GM12872 (cell line): Measurements from ENCODE around the gene RGS16.

Source experiments
- TF ChIP-seq, protein P1 (sequence below): IDR thresholded peaks from 3 replicates; pipeline ENCODE4 v1.5.1; 2011; ENCODE audit warnings: low read depth, mild to moderate bottlenecking, low read length, moderate library complexity; ENCODE audit not compliant: insufficient read depth

Gene RGS16

DNA sequence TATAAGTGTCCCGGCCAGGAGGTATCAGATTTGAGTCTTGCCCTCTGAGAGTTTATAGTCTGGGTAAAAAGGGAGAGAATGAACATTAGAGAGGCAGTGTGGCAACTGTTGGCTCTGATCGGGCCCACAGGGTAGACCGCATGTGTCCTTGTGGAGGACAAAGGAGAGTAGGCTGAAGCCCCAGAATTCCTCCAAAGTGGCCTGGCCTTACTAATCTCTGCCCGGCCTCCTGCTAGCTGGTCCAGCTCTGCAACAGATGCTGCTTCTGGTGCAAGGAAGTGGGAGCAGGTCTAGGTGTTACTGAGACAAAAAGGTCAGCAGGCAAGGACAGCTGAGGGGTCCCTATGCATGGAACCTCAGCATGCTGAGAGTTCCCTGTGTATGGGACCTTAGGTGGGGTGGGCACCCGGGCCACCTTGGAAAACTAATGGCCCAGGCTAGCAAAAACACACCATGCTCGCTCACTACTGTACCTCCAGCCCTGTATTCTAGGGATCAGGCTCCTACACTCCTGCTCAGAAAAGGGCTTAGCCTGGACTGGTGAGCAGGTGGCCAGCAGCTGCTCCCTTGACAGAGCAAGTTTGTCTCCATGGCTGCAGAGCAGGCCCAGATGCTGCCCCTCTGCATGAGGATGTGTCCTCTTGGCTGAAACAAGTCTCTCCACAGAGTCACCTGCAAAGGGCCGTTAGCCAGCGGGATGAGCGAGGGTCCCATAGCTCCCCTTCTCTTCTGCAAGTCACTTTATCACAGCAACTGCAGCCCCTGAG, 30.3 kb upstream of the RGS16 start:
- TF ChIP-seq, protein P1, sequence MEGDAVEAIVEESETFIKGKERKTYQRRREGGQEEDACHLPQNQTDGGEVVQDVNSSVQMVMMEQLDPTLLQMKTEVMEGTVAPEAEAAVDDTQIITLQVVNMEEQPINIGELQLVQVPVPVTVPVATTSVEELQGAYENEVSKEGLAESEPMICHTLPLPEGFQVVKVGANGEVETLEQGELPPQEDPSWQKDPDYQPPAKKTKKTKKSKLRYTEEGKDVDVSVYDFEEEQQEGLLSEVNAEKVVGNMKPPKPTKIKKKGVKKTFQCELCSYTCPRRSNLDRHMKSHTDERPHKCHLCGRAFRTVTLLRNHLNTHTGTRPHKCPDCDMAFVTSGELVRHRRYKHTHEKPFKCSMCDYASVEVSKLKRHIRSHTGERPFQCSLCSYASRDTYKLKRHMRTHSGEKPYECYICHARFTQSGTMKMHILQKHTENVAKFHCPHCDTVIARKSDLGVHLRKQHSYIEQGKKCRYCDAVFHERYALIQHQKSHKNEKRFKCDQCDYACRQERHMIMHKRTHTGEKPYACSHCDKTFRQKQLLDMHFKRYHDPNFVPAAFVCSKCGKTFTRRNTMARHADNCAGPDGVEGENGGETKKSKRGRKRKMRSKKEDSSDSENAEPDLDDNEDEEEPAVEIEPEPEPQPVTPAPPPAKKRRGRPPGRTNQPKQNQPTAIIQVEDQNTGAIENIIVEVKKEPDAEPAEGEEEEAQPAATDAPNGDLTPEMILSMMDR, result no peak

DNA sequence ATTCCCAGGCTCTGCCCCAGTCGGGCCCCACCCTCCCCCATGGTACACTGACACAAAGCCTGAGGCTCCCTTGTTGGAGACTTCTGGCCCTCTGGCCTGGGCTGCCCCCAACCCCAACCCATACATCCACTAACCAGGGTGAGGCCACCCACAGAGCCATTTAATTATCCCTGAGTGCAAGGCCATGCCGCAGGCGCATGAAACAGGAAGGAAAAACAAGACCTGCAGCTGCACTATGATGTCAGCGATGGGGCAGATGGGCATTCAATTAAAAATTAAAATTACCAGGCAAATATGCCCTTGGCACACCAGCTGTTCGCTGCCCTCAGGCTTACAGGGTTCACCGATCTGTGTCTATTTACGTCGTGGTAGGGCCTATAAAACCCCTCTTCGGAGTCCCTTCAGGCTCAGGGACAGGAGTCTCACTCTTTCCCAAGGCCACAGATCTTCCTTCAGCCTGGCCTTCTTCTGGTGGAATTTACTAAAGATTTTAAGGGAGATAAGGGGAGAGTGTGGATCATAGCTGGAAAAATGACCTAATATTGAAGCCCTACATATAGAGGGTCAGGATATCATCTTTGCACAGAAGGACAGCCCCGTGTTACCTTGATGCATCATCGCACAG, 29.6 kb upstream of the RGS16 start:
- TF ChIP-seq, protein P1, result no peak

DNA sequence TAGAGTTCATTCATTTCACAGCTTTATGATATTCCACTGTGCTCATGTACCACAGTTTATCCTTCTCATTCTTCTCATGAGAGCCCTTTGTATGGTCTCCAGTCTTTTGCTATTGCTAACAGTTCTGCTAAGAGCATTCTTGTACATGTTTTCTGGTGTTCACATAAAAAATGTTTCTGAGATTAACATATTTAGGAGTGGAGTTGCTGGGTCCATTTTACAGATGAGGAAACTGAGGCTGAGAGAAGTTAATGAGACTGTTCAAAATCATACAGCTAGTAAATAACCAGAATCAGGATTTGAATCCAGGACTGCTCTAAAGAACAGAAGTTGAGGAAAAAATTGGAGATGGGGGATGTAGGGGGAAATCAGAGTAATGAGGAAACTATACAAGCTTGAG, 28.8 kb upstream of the RGS16 start:
- TF ChIP-seq, protein P1, result no peak

DNA sequence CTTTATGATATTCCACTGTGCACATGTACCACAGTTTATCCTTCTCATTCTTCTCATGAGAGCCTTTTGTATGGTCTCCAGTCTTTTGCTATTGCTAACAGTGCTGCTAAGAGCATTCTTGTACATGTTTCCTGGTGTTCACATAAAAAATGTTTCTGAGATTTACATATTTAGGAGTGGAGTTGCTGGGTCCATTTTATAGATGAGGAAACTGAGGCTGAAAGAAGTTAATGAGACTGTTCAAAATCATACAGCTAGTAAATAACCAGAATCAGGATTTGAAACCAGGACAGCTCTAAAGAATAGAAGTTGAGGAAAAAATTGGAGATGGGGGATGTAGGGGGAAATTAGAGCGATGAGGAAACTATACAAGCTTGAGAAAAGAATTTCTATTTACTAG, 27.8 kb upstream of the RGS16 start:
- TF ChIP-seq, protein P1, result no peak

DNA sequence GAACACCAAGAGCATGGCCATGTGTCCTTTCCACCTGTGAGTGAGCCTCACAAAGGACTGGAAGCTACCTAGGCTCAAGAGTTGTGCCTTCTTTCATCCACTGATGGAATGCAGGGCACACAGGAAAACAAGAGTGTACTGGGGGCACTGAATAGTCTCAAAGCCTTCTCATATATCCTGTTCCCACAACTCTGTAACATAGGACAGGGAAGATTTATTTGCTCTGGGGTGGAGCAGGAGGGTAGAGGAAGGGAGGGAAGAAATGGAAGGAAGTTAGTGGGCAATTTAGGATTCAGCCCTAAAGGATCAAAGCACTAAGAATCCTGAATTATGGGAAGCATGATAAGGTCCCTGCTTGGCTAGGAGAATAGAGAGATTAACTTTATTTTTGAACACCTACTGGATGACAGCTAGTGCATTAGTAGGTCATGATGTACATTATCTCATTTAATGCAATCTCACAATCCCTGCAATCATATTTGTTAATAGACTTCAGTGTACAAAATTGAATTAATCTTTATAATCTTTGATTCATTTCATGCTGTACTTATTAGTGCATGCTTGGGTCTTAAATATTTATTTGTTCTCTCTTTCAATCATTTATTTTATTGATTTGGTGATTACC, 27.0 kb upstream of the RGS16 start:
- TF ChIP-seq, protein P1, result no peak

DNA sequence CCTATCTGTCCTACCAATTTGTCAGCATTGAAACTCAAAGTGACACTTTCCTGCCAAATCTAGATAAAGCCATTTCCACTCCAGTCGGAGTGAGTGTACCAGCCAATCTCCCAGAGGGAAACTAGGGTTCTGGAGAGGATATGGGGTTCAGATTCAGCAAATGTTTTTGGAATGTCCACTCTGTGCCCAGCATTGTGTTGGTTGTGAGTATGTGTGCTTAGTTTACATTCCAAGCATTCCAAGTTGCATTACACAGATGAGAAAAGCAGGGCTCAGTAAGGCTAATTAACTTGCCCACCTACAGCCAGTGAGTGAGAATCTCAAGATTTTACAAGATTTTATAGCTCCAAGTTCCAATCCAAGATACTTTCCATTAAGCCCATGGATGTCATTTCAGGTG, 26.4 kb upstream of the RGS16 start:
- TF ChIP-seq, protein P1, result no peak

DNA sequence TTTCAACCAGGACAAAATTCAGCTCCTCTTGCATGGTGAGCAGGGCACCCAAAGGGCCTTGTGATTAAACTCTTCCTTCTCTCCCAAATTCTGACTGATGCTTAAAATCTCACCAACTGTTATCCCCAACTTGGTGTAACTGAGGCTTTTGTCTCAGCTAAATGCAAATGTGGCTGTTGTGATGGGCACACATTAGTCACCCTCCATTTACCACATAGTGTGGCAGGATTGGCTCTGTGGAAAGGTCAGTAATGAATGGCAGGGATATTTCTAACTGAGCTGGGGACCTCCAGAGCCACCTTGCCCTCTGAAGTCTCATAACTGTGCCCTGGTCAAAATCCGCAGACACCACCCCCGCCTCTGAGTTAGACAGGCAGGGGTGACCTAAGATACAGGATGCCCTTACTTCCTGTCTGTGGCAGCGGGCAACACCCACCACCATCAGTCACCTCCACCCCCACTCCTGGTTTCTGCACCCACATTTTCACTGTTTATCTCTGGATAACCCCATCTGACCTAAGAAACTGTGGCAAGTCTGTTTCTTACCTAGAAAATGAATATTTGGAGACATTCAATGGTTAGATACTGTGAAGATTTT, 25.4 kb upstream of the RGS16 start:
- TF ChIP-seq, protein P1, result no peak
